ENCODE results near the gene ENDOV.

DNA sequence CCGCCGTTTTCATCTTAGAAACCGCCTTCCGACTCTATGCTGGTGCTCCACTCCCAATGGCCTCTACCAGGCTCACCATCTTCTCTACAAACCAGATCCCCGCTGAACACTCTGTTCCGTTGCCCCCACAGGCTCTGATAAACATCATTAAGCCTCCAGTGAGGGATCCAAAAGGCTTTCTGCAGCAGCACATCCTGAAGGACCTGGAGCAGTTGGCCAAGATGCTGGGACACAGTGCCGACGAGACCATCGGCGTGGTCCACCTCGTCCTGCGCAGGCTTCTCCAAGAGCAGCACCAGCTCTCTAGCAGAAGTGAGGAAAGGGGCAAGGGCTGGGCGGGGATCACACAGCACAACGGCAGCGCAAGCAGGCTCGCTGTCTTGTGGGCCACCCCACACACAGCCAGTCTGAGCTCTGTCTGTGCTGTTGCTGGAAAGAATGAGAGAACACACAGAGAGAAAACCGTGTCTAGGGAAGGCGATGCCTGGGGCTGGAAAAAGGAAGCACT, 33.5 kb upstream of the ENDOV start:
- no peak for TF ChIP-seq CTCF (IDR thresholded peaks at IDR 0.05)
- no peak for TF ChIP-seq POLR2A (IDR thresholded peaks at IDR 0.05)
- no peak for TF ChIP-seq POLR2AphosphoS5 (IDR thresholded peaks at IDR 0.05; ENCODE audit: insufficient read depth in 1 of 2, low read depth in 1 of 2)
